Pons (tissue), 1 donor: Measurements from ENCODE around the gene ADCY5.

Experiments used
- DNase-seq: peaks from one replicate; pipeline ENCODE4 v3.0.0-alpha.2; 2016; ENCODE audit warnings: low spot score

ADCY5 gene

GRCh38 chr3:123386477-123387040 lies 62.3 kb downstream of the ADCY5 start:
- DNase-seq, result no peak

- no peak for DNase-seq
These were observed 62.9 kb downstream of the ADCY5 start for GRCh38 chr3:123385981-123386380.

GRCh38 chr3:123385499-123385898 lies 63.4 kb downstream of the ADCY5 start:
- no peak for DNase-seq

GRCh38 chr3:123385001-123385401 lies 63.9 kb downstream of the ADCY5 start:
- DNase-seq, result no peak

GRCh38 chr3:123384256-123384655 lies 64.6 kb downstream of the ADCY5 start:
- DNase-seq, result no peak

- DNase-seq, result no peak
These were observed 65.5 kb downstream of the ADCY5 start for GRCh38 chr3:123383091-123384053.

- DNase-seq, result no peak
These were observed 68.6 kb downstream of the ADCY5 start for GRCh38 chr3:123380261-123380660.

- DNase-seq, result no peak
These were observed 69.7 kb downstream of the ADCY5 start for GRCh38 chr3:123379041-123379830.

- no peak for DNase-seq
These were observed 70.4 kb downstream of the ADCY5 start for GRCh38 chr3:123378409-123378915.

- no peak for DNase-seq
These were observed 71.6 kb downstream of the ADCY5 start for GRCh38 chr3:123377243-123377740.

GRCh38 chr3:123376451-123377242 lies 72.2 kb downstream of the ADCY5 start:
- no peak for DNase-seq

- DNase-seq, result no peak
These were observed 73.6 kb downstream of the ADCY5 start for GRCh38 chr3:123375014-123375940.

GRCh38 chr3:123374016-123374415 lies 74.9 kb downstream of the ADCY5 start:
- no peak for DNase-seq

GRCh38 chr3:123373474-123373987 lies 75.4 kb downstream of the ADCY5 start:
- DNase-seq, result no peak

- DNase-seq, result no peak
These were observed 76.0 kb downstream of the ADCY5 start for GRCh38 chr3:123372686-123373473.

GRCh38 chr3:123371859-123372685 lies 76.8 kb downstream of the ADCY5 start:
- DNase-seq, result no peak

- no peak for DNase-seq
These were observed 77.5 kb downstream of the ADCY5 start for GRCh38 chr3:123371426-123371825.

GRCh38 chr3:123370819-123371218 lies 78.1 kb downstream of the ADCY5 start:
- no peak for DNase-seq
